HG03280 (cell line): Measurements from ENCODE around the gene AP3D1.
"Not testable (repeated sequence)": the region's sequence is repeated elsewhere in the genome, so short reads cannot be mapped to it uniquely, and the experiment has no call there.

Source experiments
- ATAC-seq: cut with Tn5 transposase; IDR thresholded peaks from one replicate; pipeline ENCODE4 v1.9.1; 2021; ENCODE audit warnings: mild to moderate bottlenecking, moderate library complexity; ENCODE audit not compliant: unreplicated experiment

AP3D1 gene

GRCh38 chr19:2091926-2092525, 59.3 kb downstream of the AP3D1 start:
- not testable (repeated sequence) for ATAC-seq

GRCh38 chr19:2089727-2090053, 61.7 kb downstream of the AP3D1 start:
- no peak for ATAC-seq

GRCh38 chr19:2089001-2089711, 62.2 kb downstream of the AP3D1 start:
- no peak for ATAC-seq

- ATAC-seq, result peak; percentile 28
Observed at GRCh38 chr19:2087621-2088100, 63.7 kb downstream of the AP3D1 start.

- ATAC-seq, result peak; percentile 22
Observed at GRCh38 chr19:2086695-2087620, 64.4 kb downstream of the AP3D1 start.

GRCh38 chr19:2084993-2085720, 66.2 kb downstream of the AP3D1 start:
- peak; percentile 39 for ATAC-seq

- ATAC-seq, result no peak
Observed at GRCh38 chr19:2083174-2083854, 68.1 kb downstream of the AP3D1 start.

GRCh38 chr19:2081873-2082810, 69.2 kb downstream of the AP3D1 start:
- ATAC-seq, result no peak

GRCh38 chr19:2080336-2080988, 70.9 kb downstream of the AP3D1 start:
- no peak for ATAC-seq

GRCh38 chr19:2079865-2080301, 71.5 kb downstream of the AP3D1 start:
- no peak for ATAC-seq

- ATAC-seq, result no peak
Observed at GRCh38 chr19:2079076-2079864, 72.1 kb downstream of the AP3D1 start.

GRCh38 chr19:2077833-2078619, 73.3 kb downstream of the AP3D1 start:
- ATAC-seq, result no peak

GRCh38 chr19:2077398-2077797, 74.0 kb downstream of the AP3D1 start:
- no peak for ATAC-seq

GRCh38 chr19:2076526-2076944, 74.8 kb downstream of the AP3D1 start:
- no peak for ATAC-seq

- ATAC-seq, result no peak
Observed at GRCh38 chr19:2072757-2073551, 78.4 kb downstream of the AP3D1 start.

- ATAC-seq, result no peak
Observed at GRCh38 chr19:2070986-2071673, 80.2 kb downstream of the AP3D1 start.
